ENCODE measurements around the gene CHKA.

The CHKA gene

GRCh38 chr11:68148071-68148805 lies 27.1 kb upstream of the CHKA start:
- no peak overlapping the region for H3K4me2 ChIP-seq
- H2AFZ ChIP-seq (ENCODE audit: low read depth) = no peak overlapping the region
- H3K36me3 ChIP-seq (ENCODE audit: insufficient read depth) = no peaks in the 10 kb centered on the region
- H3K27ac ChIP-seq = no peak overlapping the region
- H3K4me1 ChIP-seq (ENCODE audit: low read depth, poor library complexity, severe bottlenecking) = no peaks in the 10 kb centered on the region
- H3K79me2 ChIP-seq (ENCODE audit: insufficient read depth, low read depth) = no peaks in the 10 kb centered on the region
- no peak overlapping the region for H3K9ac ChIP-seq
- no peak for TF ChIP-seq CTCF (conservative IDR thresholded peaks at IDR 0.05; ENCODE audit: low read depth, low read length)
- H3K27me3 ChIP-seq (ENCODE audit: insufficient read depth, low read depth) = no peaks in the 10 kb centered on the region
- H4K20me1 ChIP-seq (ENCODE audit: insufficient read depth) = no peaks in the 10 kb centered on the region
- no peak overlapping the region for H3K4me3 ChIP-seq (IDR thresholded peaks at IDR 0.05; ENCODE audit: insufficient read depth, low read depth, low read length)

- Histone ChIP-seq H3K4me1 (ENCODE audit: low read depth, poor library complexity, severe bottlenecking) (peaks cover 8% of the 10 kb centered on the region), H3K9ac (no peak overlapping the region), H3K36me3 (ENCODE audit: insufficient read depth) (no peaks in the 10 kb centered on the region), H3K79me2 (ENCODE audit: insufficient read depth, low read depth) (no peaks in the 10 kb centered on the region), H3K4me2 (no peak overlapping the region), H3K27ac (no peak overlapping the region), H3K27me3 (ENCODE audit: insufficient read depth, low read depth) (no peaks in the 10 kb centered on the region), H2AFZ (ENCODE audit: low read depth) (no peak overlapping the region), H4K20me1 (ENCODE audit: insufficient read depth) (no peaks in the 10 kb centered on the region), H3K4me3 (IDR thresholded peaks at IDR 0.05; ENCODE audit: insufficient read depth, low read depth, low read length) (no peak overlapping the region)
- no peak for TF ChIP-seq CTCF (conservative IDR thresholded peaks at IDR 0.05; ENCODE audit: low read depth, low read length)
These were observed 25.7 kb upstream of the CHKA start for GRCh38 chr11:68146704-68147474.

- H3K9ac ChIP-seq = no peak overlapping the region
- no peak overlapping the region for H3K4me3 ChIP-seq (IDR thresholded peaks at IDR 0.05; ENCODE audit: insufficient read depth, low read depth, low read length)
- H4K20me1 ChIP-seq (ENCODE audit: insufficient read depth) = no peaks in the 10 kb centered on the region
These were observed 24.9 kb upstream of the CHKA start for GRCh38 chr11:68146010-68146540.

More at GRCh38 chr11:68146010-68146540, 24.9 kb upstream of the CHKA start:
- no peak overlapping the region for H2AFZ ChIP-seq (ENCODE audit: low read depth)
- H3K79me2 ChIP-seq (ENCODE audit: insufficient read depth, low read depth) = no peaks in the 10 kb centered on the region
- H3K4me1 ChIP-seq (ENCODE audit: low read depth, poor library complexity, severe bottlenecking) = peaks cover 17% of the 10 kb centered on the region
- H3K36me3 ChIP-seq (ENCODE audit: insufficient read depth) = no peaks in the 10 kb centered on the region
- H3K27me3 ChIP-seq (ENCODE audit: insufficient read depth, low read depth) = no peaks in the 10 kb centered on the region
- H3K4me2 ChIP-seq = no peak overlapping the region
- TF ChIP-seq CTCF (conservative IDR thresholded peaks at IDR 0.05; ENCODE audit: low read depth, low read length) = no peak
- H3K27ac ChIP-seq = no peak overlapping the region
